Kidney (tissue), 14 donors: ENCODE data around the gene CFAP65. TPM values are rescaled to one million over a fixed set of nuclear protein-coding genes. Genes with fewer than 3 reads are reported as not detected.
A peak's percentile ranks its signal among the peaks of the same experiment; 100 is the strongest.

ENCODE experiments used
- DNase-seq, 5 donors: peaks; one replicate each; pipeline ENCODE4 v3.0.0-alpha.2; 2013 to 2020
- FAIRE-seq: peaks from 2 replicates; lab custom pipeline; 2012; peaks lifted over from hg19 to GRCh38; lab: Jason Lieb, UNC
- H3K27ac ChIP-seq, 2 donors: one replicate each; pipeline ENCODE4 v1.7.0; 2013; ENCODE audit warnings: low read depth in 2 of 2, low read length in 2 of 2, inconsistent platforms in 1 of 2
- H3K27me3 ChIP-seq: one replicate; pipeline ENCODE4 v1.7.1; 2013; ENCODE audit warnings: low read length, inconsistent platforms; ENCODE audit not compliant: control insufficient read depth, insufficient read depth
- H3K36me3 ChIP-seq, 3 donors: one replicate each; pipeline versions ENCODE4 v1.7.0 to v1.7.1; 2013; ENCODE audit warnings: low read length in 3 of 3, control low read depth in 1 of 3, inconsistent platforms in 1 of 3; ENCODE audit not compliant: insufficient read depth in 3 of 3, control insufficient read depth in 2 of 3
- H3K4me1 ChIP-seq, 3 donors: one replicate each; pipeline versions ENCODE4 v1.7.0 to v1.7.1; 2013; ENCODE audit warnings: low read length in 3 of 3, inconsistent platforms in 1 of 3, low read depth in 1 of 3; ENCODE audit not compliant: control insufficient read depth in 2 of 3, insufficient read depth in 2 of 3
- H3K4me3 ChIP-seq, 3 donors: one replicate each; pipeline versions ENCODE4 v1.7.0 to v1.8.1; 2013; ENCODE audit warnings: low read length in 3 of 3, control low read depth in 1 of 3, inconsistent platforms in 1 of 3
- H3K9ac ChIP-seq, 3 donors: one replicate each; pipeline versions ENCODE4 v1.7.0 to v1.7.1; 2013; ENCODE audit warnings: low read length in 3 of 3, control low read depth in 1 of 3, inconsistent platforms in 1 of 3
- H3K9me3 ChIP-seq, 3 donors: one replicate each; pipeline versions ENCODE4 v1.7.0 to v1.7.1; 2013; ENCODE audit warnings: low read length in 3 of 3, control low read depth in 1 of 3, inconsistent platforms in 1 of 3; ENCODE audit not compliant: control insufficient read depth in 2 of 3, insufficient read depth in 1 of 3
- CTCF ChIP-seq: IDR thresholded peaks from 3 replicates; pipeline ENCODE4 v1.5.1; 2012; ENCODE audit warnings: mild to moderate bottlenecking, moderate library complexity, borderline replicate concordance; ENCODE audit not compliant: insufficient read depth; ENCODE audit errors: extremely low read depth
- intact Hi-C: fragments of 100-400 bp; cut with DNase I; formaldehyde crosslinking; loops from one replicate; pipeline ENCODE4 v1.11.1; 2022
- polyA plus RNA-seq: library from polyadenylated mRNA; stranded (reverse); fragments of 350-450 nt; fragmentation: Illumina TruSeq; extraction: RNeasy Lipid Tissue Mini Kit (QIAGEN cat#74804); gene quantifications from one replicate; pipeline ENCODE4 v1.2.3, GENCODE V29; 2014; ENCODE audit warnings: low read depth, low replicate concordance; ENCODE audit not compliant: insufficient read depth
- total RNA-seq: library from RNA; stranded (reverse); fragmentation: NEBNext Ultra II Directional; extraction: Animal tissue kit (Norgen Biotek cat#: 25700); gene quantifications from one replicate; pipeline ENCODE4 v1.2.1, GENCODE V29; 2021
- donor health status: control.
- donor health status: control.
- donor health status: control.
- donor health status: control.
- donor health status: control.
- donor health status: DM: yes; HTN: yes; CAD: no.
- donor health status: Normal renal cell carcinoma (clear cell type).

The CFAP65 gene
- total and polyA plus RNA-seq, 2 donors from 2014 or later: 0.73 to 2.0 TPM

GRCh38 chr2:218962859-218963492, 78.3 kb downstream of the CFAP65 start:
- no peaks in the 10 kb centered on the region for H3K36me3 ChIP-seq
- H3K27me3 ChIP-seq: peaks cover 14% of the 10 kb centered on the region
- intact Hi-C loops: no loop called here
- H3K9me3 ChIP-seq: no peaks in the 10 kb centered on the region
- DNase-seq (peak; percentile 91 to 93 (median 91)), FAIRE-seq (no peak)
- no peak overlapping the region for H3K4me3 ChIP-seq
- H3K9ac ChIP-seq: no peak overlapping the region
- TF ChIP-seq CTCF: no peak
- peaks cover 0 to 6% (median 0%) of the 10 kb centered on the region in 3 donors for H3K4me1 ChIP-seq
- H3K27ac ChIP-seq: no peak overlapping the region

- Histone ChIP-seq H3K4me1 (peaks cover 0 to 6% (median 0%) of the 10 kb centered on the region in 3 donors), H3K9ac (no peak overlapping the region), H3K36me3 (no peaks in the 10 kb centered on the region), H3K27me3 (peaks cover 17% of the 10 kb centered on the region), H3K4me3 (no peak overlapping the region), H3K27ac (no peak overlapping the region), H3K9me3 (no peaks in the 10 kb centered on the region)
- DNase-seq: peak in 2 of 5 donors; percentile 51 to 71
- TF ChIP-seq CTCF: no peak
- intact Hi-C loops: no loop called here
- no peak for FAIRE-seq
These were observed 79.4 kb downstream of the CFAP65 start for GRCh38 chr2:218961651-218962570.

- no peak for TF ChIP-seq CTCF
- Histone ChIP-seq H3K27me3 (peaks cover 17% of the 10 kb centered on the region), H3K36me3 (no peaks in the 10 kb centered on the region), H3K9ac (no peak overlapping the region), H3K4me3 (no peak overlapping the region), H3K9me3 (no peaks in the 10 kb centered on the region), H3K27ac (no peak overlapping the region), H3K4me1 (peaks cover 0 to 6% (median 0%) of the 10 kb centered on the region in 3 donors)
- DNase-seq (no peak), FAIRE-seq (no peak)
- intact Hi-C loops: no loop called here
These were observed 80.1 kb downstream of the CFAP65 start for GRCh38 chr2:218961229-218961628.
